Transverse colon (tissue), 4 donors: ENCODE data around the gene CAMSAP3. TPM values are rescaled to one million over a fixed set of nuclear protein-coding genes. Genes with fewer than 3 reads are reported as not detected.

Experiments used
- DNase-seq: peaks from one replicate; pipeline ENCODE4 v3.0.0-alpha.2; 2019
- H3K27ac ChIP-seq, 4 donors: fragments of 200-600 bp; sonication (generic); 2 replicates each; pipeline ENCODE4 v1.5.1; 2016 to 2018; ENCODE audit warnings: inconsistent platforms in 4 of 4
- H3K27me3 ChIP-seq: fragments of 200-600 bp; sonication (generic); 2 replicates; pipeline ENCODE4 v1.5.1; 2017; ENCODE audit warnings: inconsistent platforms
- H3K36me3 ChIP-seq, 4 donors: fragments of 200-600 bp; sonication (generic); 2 replicates each; pipeline ENCODE4 v1.5.1; 2017 to 2019; ENCODE audit warnings: inconsistent platforms in 4 of 4
- H3K4me1 ChIP-seq, 4 donors: fragments of 200-600 bp; sonication (generic); 2 replicates each; pipeline ENCODE4 v1.5.1; 2017 to 2020; ENCODE audit warnings: inconsistent platforms in 4 of 4
- H3K4me3 ChIP-seq, 4 donors: fragments of 200-600 bp; sonication (generic); 1 replicate in 1 of 4; 2 replicates in 3 of 4; pipeline versions ENCODE4 v1.5.1 to v1.6.1; 2017 to 2019; ENCODE audit warnings: inconsistent platforms in 4 of 4
- H3K9me3 ChIP-seq, 2 donors: fragments of 200-600 bp; sonication (generic); 2 replicates each; pipeline ENCODE4 v1.5.1; 2017 to 2019; ENCODE audit warnings: inconsistent platforms in 2 of 2
- EP300 ChIP-seq: sonication (generic); formaldehyde crosslinking; IDR thresholded peaks from one replicate; pipeline ENCODE4 v1.6.1; 2017; ENCODE audit warnings: antibody characterized with exemption, low read depth
- POLR2A ChIP-seq: fragments of 450-650 bp; IDR thresholded peaks from one replicate; pipeline ENCODE4 v1.6.1; 2016; ENCODE audit warnings: antibody characterized with exemption, mild to moderate bottlenecking, moderate library complexity
- POLR2AphosphoS5 ChIP-seq, 3 donors: sonication (generic); formaldehyde crosslinking; IDR thresholded peaks; one replicate each; pipeline ENCODE4 v1.6.1; 2016; ENCODE audit warnings: antibody characterized with exemption in 3 of 3
- WGBS, 2 donors: methylation state at CpG; one replicate each; pipeline ENCODE4 v1.1.5; 2018; ENCODE audit warnings: low coverage in 1 of 2; 5-methylcytosine and 5-hydroxymethylcytosine counted together
- in situ Hi-C, 4 donors: fragments of 200-750 bp; cut with MboI; loops; one replicate each; pipeline versions ENCODE4 v1.15.0 to v1.15.1; 2017; ENCODE audit warnings: low sequenced_read_pairs in 3 of 4, low pct_ligation_motif_present in 1 of 4, low pct_unique_long_range_greater_than_20kb in 1 of 4
- intact Hi-C: fragments of 100-400 bp; cut with DNase I; formaldehyde crosslinking; loops from one replicate; pipeline ENCODE4 v1.15.1; 2023; ENCODE audit warnings: low total_unique reads
- total RNA-seq, 4 donors: library from RNA; depleted of rRNA; stranded (reverse); fragments of >200 nt; gene quantifications; one replicate each; pipeline ENCODE4 v1.1.0, GENCODE V29; 2016
- TF ChIP-seq, protein P1 (sequence below), 5 experiments: fragments of 200-600 bp in 3 of 5; fragments of 450-650 bp in 2 of 5; sonication (generic) in 3 of 5; IDR thresholded peaks; 1 replicate in 2 of 5; 2 replicates in 3 of 5; pipeline ENCODE4 v1.5.1; 2016 to 2017; ENCODE audit warnings: antibody characterized with exemption in 5 of 5, inconsistent platforms in 3 of 5, mild to moderate bottlenecking in 2 of 5, moderate library complexity in 1 of 5

The CAMSAP3 gene
- total RNA-seq, 4 donors from 2014 or later: 36.2 to 114 (median 61.6) TPM

DNA sequence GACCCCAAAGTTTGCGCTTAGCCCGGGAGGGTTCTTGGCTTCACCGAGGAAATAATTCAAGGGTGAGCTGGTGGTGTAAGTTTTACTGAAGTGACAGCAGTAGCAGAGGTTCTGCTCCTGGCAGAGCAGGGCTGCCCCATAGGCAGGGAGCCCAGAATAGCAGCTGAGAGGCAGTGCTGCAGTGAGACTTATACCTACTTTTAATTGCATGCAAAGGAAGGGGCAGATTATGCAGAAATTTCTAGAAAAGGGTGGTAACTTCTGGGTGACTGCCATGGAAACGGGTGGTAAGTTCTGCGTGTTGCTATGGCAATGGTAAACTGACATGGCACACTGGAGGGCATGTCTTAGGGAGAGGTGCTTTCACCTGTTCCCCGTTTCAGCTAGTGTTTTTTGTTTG, 17.5 kb upstream of the CAMSAP3 start:
- Histone ChIP-seq H3K4me1 (no peaks in the 10 kb centered on the region), H3K36me3 (no peaks in the 10 kb centered on the region), H3K9me3 (no peaks in the 10 kb centered on the region), H3K27me3 (no peaks in the 10 kb centered on the region), H3K27ac (no peak overlapping the region), H3K4me3 (no peak overlapping the region)
- in situ Hi-C loops (no loop called here), intact Hi-C loops (no loop called here)
- whole genome bisulfite sequencing, 2 donors: 63 to 87% methylated on average over 3 to 6 of the region's 6 CpGs
- TF ChIP-seq, protein P1, sequence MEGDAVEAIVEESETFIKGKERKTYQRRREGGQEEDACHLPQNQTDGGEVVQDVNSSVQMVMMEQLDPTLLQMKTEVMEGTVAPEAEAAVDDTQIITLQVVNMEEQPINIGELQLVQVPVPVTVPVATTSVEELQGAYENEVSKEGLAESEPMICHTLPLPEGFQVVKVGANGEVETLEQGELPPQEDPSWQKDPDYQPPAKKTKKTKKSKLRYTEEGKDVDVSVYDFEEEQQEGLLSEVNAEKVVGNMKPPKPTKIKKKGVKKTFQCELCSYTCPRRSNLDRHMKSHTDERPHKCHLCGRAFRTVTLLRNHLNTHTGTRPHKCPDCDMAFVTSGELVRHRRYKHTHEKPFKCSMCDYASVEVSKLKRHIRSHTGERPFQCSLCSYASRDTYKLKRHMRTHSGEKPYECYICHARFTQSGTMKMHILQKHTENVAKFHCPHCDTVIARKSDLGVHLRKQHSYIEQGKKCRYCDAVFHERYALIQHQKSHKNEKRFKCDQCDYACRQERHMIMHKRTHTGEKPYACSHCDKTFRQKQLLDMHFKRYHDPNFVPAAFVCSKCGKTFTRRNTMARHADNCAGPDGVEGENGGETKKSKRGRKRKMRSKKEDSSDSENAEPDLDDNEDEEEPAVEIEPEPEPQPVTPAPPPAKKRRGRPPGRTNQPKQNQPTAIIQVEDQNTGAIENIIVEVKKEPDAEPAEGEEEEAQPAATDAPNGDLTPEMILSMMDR (IDR thresholded peaks at IDR 0.05): no peak
- no peak for TF ChIP-seq POLR2AphosphoS5 (IDR thresholded peaks at IDR 0.05)
- TF ChIP-seq EP300: no peak
- TF ChIP-seq POLR2A: no peak
- no peak for DNase-seq

DNA sequence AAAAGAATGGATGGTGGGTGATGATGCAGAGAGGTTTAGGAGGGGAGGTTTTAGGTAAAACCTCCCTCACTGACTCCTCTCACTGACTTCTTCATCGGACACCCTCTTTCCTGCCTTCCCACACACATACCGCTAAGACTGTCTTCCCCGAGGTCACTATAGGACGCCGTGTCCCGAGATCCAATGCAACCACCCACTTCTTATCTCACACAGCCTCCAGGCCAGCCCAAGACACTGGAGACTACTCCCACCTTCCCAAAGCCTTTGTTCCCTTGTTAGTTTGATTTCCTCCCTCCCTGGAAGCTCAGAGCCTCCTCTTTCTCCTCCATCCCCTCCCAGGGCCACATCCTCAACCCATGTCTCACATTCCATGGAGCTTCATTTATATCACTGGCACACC, 16.5 kb upstream of the CAMSAP3 start:
- no peaks in the 10 kb centered on the region for H3K36me3 ChIP-seq
- no peak overlapping the region for H3K27ac ChIP-seq
- H3K4me3 ChIP-seq: no peak overlapping the region
- WGBS, 2 donors: 63 to 79% methylated on average over 6 of the region's 6 CpGs
- H3K9me3 ChIP-seq: no peaks in the 10 kb centered on the region
- H3K4me1 ChIP-seq: no peaks in the 10 kb centered on the region
- TF ChIP-seq POLR2A: no peak
- TF ChIP-seq, protein P1 (IDR thresholded peaks at IDR 0.05): no peak
- TF ChIP-seq EP300: no peak
- no peak for TF ChIP-seq POLR2AphosphoS5 (IDR thresholded peaks at IDR 0.05)
- in situ Hi-C loops: no loop called here
- DNase-seq: no peak
- intact Hi-C loops: no loop called here
- peaks cover 2% of the 10 kb centered on the region for H3K27me3 ChIP-seq

DNA sequence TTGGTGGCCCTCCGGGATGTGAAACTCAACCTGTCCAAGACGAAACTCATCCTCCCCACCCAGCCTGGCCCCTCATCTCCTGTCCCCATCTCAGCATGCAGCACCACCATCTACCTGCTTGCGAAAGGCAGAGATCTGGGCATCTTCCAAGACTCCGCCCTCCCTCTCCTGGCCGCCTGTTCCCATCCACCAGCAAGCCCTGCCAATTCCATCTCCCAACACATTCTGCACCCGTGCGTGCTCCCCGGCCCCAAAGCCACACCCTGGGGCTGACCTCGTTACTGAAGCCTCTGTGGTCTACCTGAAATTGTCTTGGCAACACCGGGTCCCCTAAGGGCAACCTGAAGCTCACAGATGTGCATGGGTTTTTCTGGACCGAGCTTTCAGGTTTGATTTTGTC, 13.2 kb upstream of the CAMSAP3 start:
- intact Hi-C loops: no loop called here
- Histone ChIP-seq H3K27ac (no peak overlapping the region), H3K9me3 (no peaks in the 10 kb centered on the region), H3K4me1 (no peaks in the 10 kb centered on the region), H3K27me3 (peaks cover 2% of the 10 kb centered on the region), H3K4me3 (no peak overlapping the region), H3K36me3 (no peaks in the 10 kb centered on the region)
- DNase-seq: no peak
- TF ChIP-seq, protein P1 (IDR thresholded peaks at IDR 0.05): no peak
- TF ChIP-seq POLR2AphosphoS5 (IDR thresholded peaks at IDR 0.05): no peak
- in situ Hi-C loops: no loop called here
- WGBS, 2 donors: 42 to 48% methylated on average over 6 to 11 of the region's 11 CpGs

DNA sequence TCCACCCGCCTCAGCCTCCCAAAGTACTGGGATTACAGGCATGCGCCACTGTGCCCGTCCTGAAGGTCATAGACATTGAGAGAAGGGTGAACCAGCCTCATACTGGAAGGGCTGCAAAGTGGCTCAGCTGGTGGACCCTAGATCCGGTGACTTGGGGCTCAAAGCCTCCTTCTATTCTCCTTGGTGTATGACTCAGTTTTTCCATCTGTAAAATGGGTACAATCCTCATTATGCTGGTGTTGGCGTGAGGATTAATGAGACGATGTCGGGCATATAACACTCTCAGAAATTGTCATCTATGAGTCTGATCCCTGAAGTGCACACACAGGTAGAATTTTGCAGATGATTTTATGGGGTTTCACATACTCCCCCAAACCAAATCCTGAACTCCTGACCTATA, 5.8 kb upstream of the CAMSAP3 start:
- 86 to 92% methylated on average over 3 to 7 of the region's 7 CpGs for WGBS, 2 donors

More for the DNA sequence above, 5.8 kb upstream of the CAMSAP3 start:
- Histone ChIP-seq H3K36me3 (no peaks in the 10 kb centered on the region), H3K27me3 (peaks cover 31% of the 10 kb centered on the region), H3K27ac (no peak overlapping the region), H3K4me1 (no peaks in the 10 kb centered on the region), H3K9me3 (no peaks in the 10 kb centered on the region), H3K4me3 (no peak overlapping the region)
- in situ Hi-C loops (no loop called here), intact Hi-C loops (loop anchor here (2.0 kb wide), 1 partner anchor 239 kb away; no protein-coding TSS in a partner anchor)
- no peak for DNase-seq
- TF ChIP-seq EP300 (no peak), POLR2A (no peak), POLR2AphosphoS5 (IDR thresholded peaks at IDR 0.05) (no peak)
- TF ChIP-seq, protein P1 (IDR thresholded peaks at IDR 0.05): no peak
